ENCODE results near the gene ZNF302. TPM values are rescaled to one million over a fixed set of nuclear protein-coding genes. Genes with fewer than 3 reads are reported as not detected.

ZNF302 gene
- total and polyA plus RNA-seq, 7 experiments from 2014 or later: 13.6 to 61.4 (median 25.3) TPM

DNA sequence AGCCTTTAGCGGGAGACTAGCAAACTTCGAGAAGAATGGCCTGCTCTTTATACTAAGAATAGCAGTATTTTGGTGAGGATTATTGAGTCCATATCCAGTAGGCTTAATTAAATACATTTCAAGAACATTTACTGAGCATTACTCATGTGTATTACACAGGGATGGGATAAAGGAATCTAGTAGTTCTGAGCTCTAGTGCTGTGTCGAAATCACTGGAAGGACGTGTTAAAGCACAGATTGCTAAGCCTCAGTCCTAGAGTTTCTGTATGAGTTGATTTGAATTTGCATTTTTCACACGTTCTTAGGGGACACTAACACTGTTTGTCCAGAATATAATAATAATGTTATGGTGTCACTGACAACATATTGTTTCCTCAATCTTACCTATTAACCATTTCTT is 9.0 kb downstream of the ZNF302 start:
- no peak overlapping the region for H3K27ac Mint-ChIP-seq
- H3K4me1 ChIP-seq (ENCODE audit: control insufficient read depth in 2 of 2, insufficient read depth in 2 of 2, low read length in 2 of 2): no peaks in the 10 kb centered on the region
- peaks cover 11 to 32% (median 14%) of the 10 kb centered on the region in 3 experiments for H3K36me3 ChIP-seq (ENCODE audit: control insufficient read depth in 2 of 3, insufficient read depth in 3 of 3, low read length in 3 of 3)
- peaks cover 0 to 16% (median 8%) of the 10 kb centered on the region in 5 donors for H3K27me3 Mint-ChIP-seq
- peaks cover 6 to 50% (median 40%) of the 10 kb centered on the region in 3 experiments for H3K9me3 ChIP-seq (ENCODE audit: control insufficient read depth in 2 of 3, low read length in 3 of 3)
- H3K4me3 ChIP-seq (ENCODE audit: low read length): no peak overlapping the region
- DNase-seq: no peak
- POLR2A ChIA-PET: no interaction called here
- H3K27me3 ChIP-seq (ENCODE audit: control insufficient read depth in 2 of 2, insufficient read depth in 2 of 2, low read length in 2 of 2): no peaks in the 10 kb centered on the region
- peaks cover 9 to 100% (median 64%) of the 10 kb centered on the region in 11 donors for H3K9me3 Mint-ChIP-seq
- H3K27ac ChIP-seq (ENCODE audit: low read depth, low read length): no peak overlapping the region
- CTCF ChIA-PET: no interaction called here
- no peak for ATAC-seq
- H3K4me3 Mint-ChIP-seq: no peak overlapping the region
- no peaks in the 10 kb centered on the region for H3K4me1 Mint-ChIP-seq
- peaks cover 32 to 64% (median 40%) of the 10 kb centered on the region in 5 donors for H3K36me3 Mint-ChIP-seq
- intact Hi-C loops (cut with micrococcal nuclease): no loop called here

GRCh38 chr19:34687348-34687747 is 9.9 kb downstream of the ZNF302 start:
- DNase-seq (no peak), ATAC-seq (no peak)
- Histone ChIP-seq H3K27me3 (ENCODE audit: control insufficient read depth in 2 of 2, insufficient read depth in 2 of 2, low read length in 2 of 2) (no peaks in the 10 kb centered on the region), H3K9me3 (ENCODE audit: control insufficient read depth in 2 of 3, low read length in 3 of 3) (peaks cover 6 to 44% (median 34%) of the 10 kb centered on the region in 3 experiments), H3K36me3 (ENCODE audit: control insufficient read depth in 2 of 3, insufficient read depth in 3 of 3, low read length in 3 of 3) (peaks cover 11 to 24% (median 14%) of the 10 kb centered on the region in 3 experiments), H3K27ac (ENCODE audit: low read depth, low read length) (no peak overlapping the region), H3K4me3 (ENCODE audit: low read length) (no peak overlapping the region), H3K4me1 (ENCODE audit: control insufficient read depth in 2 of 2, insufficient read depth in 2 of 2, low read length in 2 of 2) (no peaks in the 10 kb centered on the region)
- Mint-ChIP-seq H3K9me3 (peaks cover 9 to 100% (median 62%) of the 10 kb centered on the region in 11 donors), H3K4me1 (no peaks in the 10 kb centered on the region), H3K36me3 (peaks cover 28 to 64% (median 31%) of the 10 kb centered on the region in 5 donors), H3K27me3 (peaks cover 0 to 24% (median 13%) of the 10 kb centered on the region in 5 donors), H3K27ac (no peak overlapping the region), H3K4me3 (no peak overlapping the region)
- POLR2A ChIA-PET: no interaction called here
- CTCF ChIA-PET: no interaction called here
- intact Hi-C loops (cut with micrococcal nuclease): no loop called here

DNA sequence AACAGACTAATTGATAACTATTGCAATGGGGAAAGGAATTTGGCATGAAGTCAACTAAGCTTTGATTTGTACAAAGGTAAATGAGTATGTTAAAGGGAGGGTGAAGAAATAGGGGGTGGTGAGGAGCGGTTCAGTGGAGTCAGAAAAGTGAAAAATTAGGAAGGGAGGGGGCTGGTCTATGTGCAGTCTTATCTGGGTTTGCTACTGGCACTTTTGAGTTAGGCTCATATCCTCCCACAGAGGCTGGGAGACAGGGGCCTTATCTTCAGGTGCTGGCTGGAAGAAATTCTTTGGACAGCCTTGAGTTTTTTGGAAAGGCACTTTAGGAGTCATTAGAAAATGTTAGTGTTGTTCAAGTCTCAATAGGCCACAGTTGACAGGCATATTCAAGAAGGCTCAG is 11.1 kb downstream of the ZNF302 start:
- ChIA-PET POLR2A (no interaction called here), CTCF (no interaction called here)
- DNase-seq (no peak), ATAC-seq (no peak)
- H3K27me3 ChIP-seq (ENCODE audit: control insufficient read depth in 2 of 2, insufficient read depth in 2 of 2, low read length in 2 of 2): no peaks in the 10 kb centered on the region
- intact Hi-C loops (cut with micrococcal nuclease): no loop called here
- H3K27me3 Mint-ChIP-seq: peaks cover 0 to 37% (median 23%) of the 10 kb centered on the region in 5 donors
- H3K9me3 Mint-ChIP-seq: peaks cover 12 to 100% (median 54%) of the 10 kb centered on the region in 11 donors
- no peak overlapping the region for H3K27ac ChIP-seq (ENCODE audit: low read depth, low read length)
- peaks cover 6 to 44% (median 31%) of the 10 kb centered on the region in 3 experiments for H3K9me3 ChIP-seq (ENCODE audit: control insufficient read depth in 2 of 3, low read length in 3 of 3)
- no peaks in the 10 kb centered on the region for H3K4me1 Mint-ChIP-seq
- no peaks in the 10 kb centered on the region for H3K4me1 ChIP-seq (ENCODE audit: control insufficient read depth in 2 of 2, insufficient read depth in 2 of 2, low read length in 2 of 2)
- no peak overlapping the region for H3K27ac Mint-ChIP-seq
- peaks cover 21 to 55% (median 22%) of the 10 kb centered on the region in 5 donors for H3K36me3 Mint-ChIP-seq
- H3K4me3 ChIP-seq (ENCODE audit: low read length): no peak overlapping the region
- peaks cover 2 to 13% (median 3%) of the 10 kb centered on the region in 3 experiments for H3K36me3 ChIP-seq (ENCODE audit: control insufficient read depth in 2 of 3, insufficient read depth in 3 of 3, low read length in 3 of 3)
- H3K4me3 Mint-ChIP-seq: no peak overlapping the region

- DNase-seq (no peak), ATAC-seq (no peak)
- no peaks in the 10 kb centered on the region for H3K4me1 Mint-ChIP-seq
- H3K4me3 Mint-ChIP-seq: no peak overlapping the region
- H3K4me3 ChIP-seq (ENCODE audit: low read length): no peak overlapping the region
- ChIA-PET CTCF (no interaction called here), POLR2A (no interaction called here)
- H3K27ac Mint-ChIP-seq: no peak overlapping the region
- peaks cover 9 to 41% (median 15%) of the 10 kb centered on the region in 5 donors for H3K36me3 Mint-ChIP-seq
- H3K27ac ChIP-seq (ENCODE audit: low read depth, low read length): no peak overlapping the region
- H3K9me3 ChIP-seq (ENCODE audit: control insufficient read depth in 2 of 3, low read length in 3 of 3): peaks cover 6 to 33% (median 22%) of the 10 kb centered on the region in 3 experiments
- no peaks in the 10 kb centered on the region for H3K36me3 ChIP-seq (ENCODE audit: control insufficient read depth in 2 of 3, insufficient read depth in 3 of 3, low read length in 3 of 3)
- H3K27me3 Mint-ChIP-seq: peaks cover 0 to 53% (median 33%) of the 10 kb centered on the region in 5 donors
- no peaks in the 10 kb centered on the region for H3K27me3 ChIP-seq (ENCODE audit: control insufficient read depth in 2 of 2, insufficient read depth in 2 of 2, low read length in 2 of 2)
- peaks cover 12 to 98% (median 55%) of the 10 kb centered on the region in 11 donors for H3K9me3 Mint-ChIP-seq
- H3K4me1 ChIP-seq (ENCODE audit: control insufficient read depth in 2 of 2, insufficient read depth in 2 of 2, low read length in 2 of 2): no peaks in the 10 kb centered on the region
- intact Hi-C loops (cut with micrococcal nuclease): no loop called here
These were observed 12.9 kb downstream of the ZNF302 start for GRCh38 chr19:34690372-34690771.

DNA sequence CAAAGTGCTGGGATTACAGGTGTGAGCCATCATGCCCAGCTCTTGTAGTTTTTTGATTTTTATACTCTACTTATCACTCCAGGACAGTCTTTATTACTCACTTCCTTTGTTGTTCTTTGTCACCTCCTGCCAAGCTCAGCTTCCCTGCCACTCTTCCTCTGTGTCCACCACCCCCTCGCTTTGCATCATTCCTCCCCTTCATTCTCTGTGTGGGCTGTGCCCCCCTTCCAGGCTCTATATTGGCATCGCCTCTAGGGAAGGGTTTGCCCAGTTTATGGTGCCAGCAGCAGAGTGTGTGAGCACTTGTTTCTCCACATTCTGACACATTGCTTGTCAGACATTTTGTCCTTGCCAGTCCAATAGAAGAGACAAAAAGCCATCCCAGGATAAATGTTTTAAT is 15.1 kb downstream of the ZNF302 start:
- no peak overlapping the region for H3K27ac ChIP-seq (ENCODE audit: low read depth, low read length)
- POLR2A ChIA-PET: no interaction called here
- no peaks in the 10 kb centered on the region for H3K27me3 ChIP-seq (ENCODE audit: control insufficient read depth in 2 of 2, insufficient read depth in 2 of 2, low read length in 2 of 2)
- CTCF ChIA-PET: no interaction called here
- no peak overlapping the region for H3K4me3 Mint-ChIP-seq
- no peak for ATAC-seq
- intact Hi-C loops (cut with micrococcal nuclease): no loop called here
- H3K27me3 Mint-ChIP-seq: peaks cover 0 to 54% (median 33%) of the 10 kb centered on the region in 5 donors
- H3K4me1 ChIP-seq (ENCODE audit: control insufficient read depth in 2 of 2, insufficient read depth in 2 of 2, low read length in 2 of 2): no peaks in the 10 kb centered on the region
- DNase-seq: no peak
- H3K36me3 ChIP-seq (ENCODE audit: control insufficient read depth in 2 of 3, insufficient read depth in 3 of 3, low read length in 3 of 3): no peaks in the 10 kb centered on the region
- peaks cover 0 to 13% (median 3%) of the 10 kb centered on the region in 3 experiments for H3K9me3 ChIP-seq (ENCODE audit: control insufficient read depth in 2 of 3, low read length in 3 of 3)
- H3K4me3 ChIP-seq (ENCODE audit: low read length): no peak overlapping the region
- H3K9me3 Mint-ChIP-seq: peaks cover 12 to 80% (median 35%) of the 10 kb centered on the region in 11 donors
- H3K36me3 Mint-ChIP-seq: peaks cover 2 to 25% (median 12%) of the 10 kb centered on the region in 5 donors
- no peaks in the 10 kb centered on the region for H3K4me1 Mint-ChIP-seq
- no peak overlapping the region for H3K27ac Mint-ChIP-seq

GRCh38 chr19:34707661-34708060 is 30.2 kb downstream of the ZNF302 start:
- CTCF ChIA-PET: no interaction called here
- H3K27ac Mint-ChIP-seq: no peak overlapping the region
- H3K4me1 Mint-ChIP-seq: peaks cover 0 to 4% (median 2%) of the 10 kb centered on the region in 7 donors
- ATAC-seq (no peak), DNase-seq (no peak)
- H3K27me3 Mint-ChIP-seq: peaks cover 0 to 45% (median 30%) of the 10 kb centered on the region in 5 donors
- peaks cover 0 to 43% (median 13%) of the 10 kb centered on the region in 11 donors for H3K9me3 Mint-ChIP-seq
- H3K36me3 ChIP-seq (ENCODE audit: control insufficient read depth in 2 of 3, insufficient read depth in 3 of 3, low read length in 3 of 3): no peaks in the 10 kb centered on the region
- H3K27ac ChIP-seq (ENCODE audit: low read depth, low read length): no peak overlapping the region
- intact Hi-C loops (cut with micrococcal nuclease): no loop called here
- H3K4me3 ChIP-seq (ENCODE audit: low read length): no peak overlapping the region
- no peak overlapping the region for H3K4me3 Mint-ChIP-seq
- peaks cover 0 to 10% (median 0%) of the 10 kb centered on the region in 5 donors for H3K36me3 Mint-ChIP-seq
- H3K4me1 ChIP-seq (ENCODE audit: control insufficient read depth in 2 of 2, insufficient read depth in 2 of 2, low read length in 2 of 2): no peaks in the 10 kb centered on the region
- POLR2A ChIA-PET: no interaction called here
- no peaks in the 10 kb centered on the region for H3K9me3 ChIP-seq (ENCODE audit: control insufficient read depth in 2 of 3, low read length in 3 of 3)
- H3K27me3 ChIP-seq (ENCODE audit: control insufficient read depth in 2 of 2, insufficient read depth in 2 of 2, low read length in 2 of 2): no peaks in the 10 kb centered on the region

DNA sequence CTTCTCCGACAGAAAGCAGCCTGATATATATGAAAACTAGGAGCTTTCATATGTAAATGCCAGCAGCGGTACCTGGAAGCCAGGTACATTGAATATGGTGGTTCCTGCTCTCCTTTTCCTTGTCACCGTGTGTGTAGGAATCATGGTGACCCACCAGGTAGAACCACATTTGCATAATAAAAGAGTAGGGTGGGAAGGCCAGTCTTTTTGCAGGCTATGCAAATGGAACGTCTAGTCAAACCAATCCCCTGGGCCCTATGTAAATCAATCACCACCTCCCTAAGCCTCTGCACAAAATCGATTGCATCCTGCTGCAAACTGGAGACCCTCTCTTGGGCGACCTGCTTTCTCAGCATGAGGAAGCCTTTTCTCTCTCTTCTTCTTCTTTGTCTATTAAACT is 34.4 kb downstream of the ZNF302 start:
- ATAC-seq (no peak), DNase-seq (no peak)
- ChIA-PET CTCF (interaction anchor here (0.6 to 5.4 kb wide), 4 partner anchors 10 to 341 kb away, joined by 3 to 54 read pairs (median 6); no protein-coding TSS in a partner anchor), POLR2A (no interaction called here)
- intact Hi-C loops (cut with micrococcal nuclease): loop anchor here (1.0 to 2.0 kb wide), 3 partner anchors 73 to 669 kb away; no protein-coding TSS in a partner anchor
- Histone ChIP-seq H3K4me1 (ENCODE audit: control insufficient read depth in 2 of 2, insufficient read depth in 2 of 2, low read length in 2 of 2) (no peaks in the 10 kb centered on the region), H3K27ac (ENCODE audit: low read depth, low read length) (no peak overlapping the region), H3K4me3 (ENCODE audit: low read length) (no peak overlapping the region), H3K9me3 (ENCODE audit: control insufficient read depth in 2 of 3, low read length in 3 of 3) (peaks cover 0 to 14% (median 4%) of the 10 kb centered on the region in 3 experiments), H3K36me3 (ENCODE audit: control insufficient read depth in 2 of 3, insufficient read depth in 3 of 3, low read length in 3 of 3) (no peaks in the 10 kb centered on the region), H3K27me3 (ENCODE audit: control insufficient read depth in 2 of 2, insufficient read depth in 2 of 2, low read length in 2 of 2) (no peaks in the 10 kb centered on the region)
- no peak overlapping the region for H3K4me3 Mint-ChIP-seq
- peaks cover 1 to 50% (median 23%) of the 10 kb centered on the region in 5 donors for H3K27me3 Mint-ChIP-seq
- H3K9me3 Mint-ChIP-seq: peaks cover 3 to 46% (median 21%) of the 10 kb centered on the region in 11 donors
- peaks cover 4 to 24% (median 5%) of the 10 kb centered on the region in 5 donors for H3K36me3 Mint-ChIP-seq
- no peak overlapping the region for H3K27ac Mint-ChIP-seq
- peaks cover 0 to 6% (median 2%) of the 10 kb centered on the region in 7 donors for H3K4me1 Mint-ChIP-seq
